Upper lobe of left lung (tissue), 4 donors: ENCODE data around the gene CNTNAP5.

Experiments used
- POLR2A ChIP-seq, 4 donors: fragments of 450-650 bp; IDR thresholded peaks; one replicate each; pipeline ENCODE4 v1.5.1; 2016 to 2017; ENCODE audit warnings: antibody characterized with exemption in 4 of 4, mild to moderate bottlenecking in 2 of 4
- POLR2AphosphoS5 ChIP-seq, 2 donors: sonication (generic); formaldehyde crosslinking; IDR thresholded peaks; one replicate each; pipeline ENCODE4 v1.5.1; 2017; ENCODE audit warnings: antibody characterized with exemption in 2 of 2
- TF ChIP-seq, protein P1 (sequence below), 6 experiments: fragments of 450-650 bp in 4 of 6; fragments of 200-600 bp in 2 of 6; sonication (generic) in 2 of 6; IDR thresholded peaks; one replicate each; pipeline ENCODE4 v1.5.1; 2016 to 2019; ENCODE audit warnings: antibody characterized with exemption in 6 of 6

DNA sequence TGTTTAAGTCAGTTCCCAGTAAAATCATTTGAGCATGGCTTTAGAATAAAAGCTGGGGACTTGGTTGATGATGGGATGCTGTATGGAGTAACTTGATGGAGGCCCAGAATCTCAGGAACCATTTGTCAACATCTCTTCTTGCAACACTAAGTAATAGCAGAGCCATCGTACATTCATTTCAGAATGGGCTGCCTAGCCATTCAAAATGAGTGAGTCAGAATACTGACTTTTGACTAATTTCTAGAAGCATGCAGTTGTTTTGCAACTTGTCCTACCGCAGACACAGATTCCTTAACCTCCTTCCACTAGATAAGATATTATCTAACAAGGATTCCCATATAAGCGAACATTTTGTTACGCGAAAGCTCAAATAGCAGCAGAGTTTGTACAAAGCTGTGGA lies 229.5 kb downstream of the CNTNAP5 start:
- TF ChIP-seq, protein P1, sequence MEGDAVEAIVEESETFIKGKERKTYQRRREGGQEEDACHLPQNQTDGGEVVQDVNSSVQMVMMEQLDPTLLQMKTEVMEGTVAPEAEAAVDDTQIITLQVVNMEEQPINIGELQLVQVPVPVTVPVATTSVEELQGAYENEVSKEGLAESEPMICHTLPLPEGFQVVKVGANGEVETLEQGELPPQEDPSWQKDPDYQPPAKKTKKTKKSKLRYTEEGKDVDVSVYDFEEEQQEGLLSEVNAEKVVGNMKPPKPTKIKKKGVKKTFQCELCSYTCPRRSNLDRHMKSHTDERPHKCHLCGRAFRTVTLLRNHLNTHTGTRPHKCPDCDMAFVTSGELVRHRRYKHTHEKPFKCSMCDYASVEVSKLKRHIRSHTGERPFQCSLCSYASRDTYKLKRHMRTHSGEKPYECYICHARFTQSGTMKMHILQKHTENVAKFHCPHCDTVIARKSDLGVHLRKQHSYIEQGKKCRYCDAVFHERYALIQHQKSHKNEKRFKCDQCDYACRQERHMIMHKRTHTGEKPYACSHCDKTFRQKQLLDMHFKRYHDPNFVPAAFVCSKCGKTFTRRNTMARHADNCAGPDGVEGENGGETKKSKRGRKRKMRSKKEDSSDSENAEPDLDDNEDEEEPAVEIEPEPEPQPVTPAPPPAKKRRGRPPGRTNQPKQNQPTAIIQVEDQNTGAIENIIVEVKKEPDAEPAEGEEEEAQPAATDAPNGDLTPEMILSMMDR (IDR thresholded peaks at IDR 0.05), result no peak
- TF ChIP-seq POLR2AphosphoS5 (IDR thresholded peaks at IDR 0.05) (no peak), POLR2A (IDR thresholded peaks at IDR 0.05) (no peak)
